IPS-NIHi11 (cell line): ENCODE measurements around the gene SMIM32.

Experiments
- DNase-seq: peaks from one replicate; pipeline ENCODE4 v3.0.0; 2012; ENCODE audit warnings: mixed read lengths, low spot score

SMIM32 gene

DNA sequence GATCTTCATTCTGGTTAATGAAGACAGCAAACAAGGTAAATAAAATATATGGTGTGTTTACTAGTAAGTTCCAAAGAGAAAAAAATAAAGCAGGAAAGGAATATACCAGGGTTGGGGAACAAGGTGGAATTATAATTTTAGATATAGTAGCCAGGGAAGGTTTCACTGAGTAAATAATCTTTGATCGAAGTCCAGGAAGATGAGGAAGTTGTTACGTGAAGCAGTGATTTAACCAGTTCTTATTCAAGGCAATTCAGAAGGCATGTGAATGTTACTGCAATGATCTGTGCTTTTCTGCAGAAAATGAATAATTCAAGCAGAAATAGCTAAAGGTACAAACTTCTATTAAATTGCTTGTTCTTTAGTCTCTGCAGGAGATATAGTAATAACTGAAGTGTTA, 6.2 kb downstream of the SMIM32 start:
- no peak for DNase-seq

GRCh38 chr5:136185974-136186665, 6.8 kb downstream of the SMIM32 start:
- DNase-seq = no peak

- no peak for DNase-seq
Measured at GRCh38 chr5:136182618-136183017, 10.3 kb downstream of the SMIM32 start.

DNA sequence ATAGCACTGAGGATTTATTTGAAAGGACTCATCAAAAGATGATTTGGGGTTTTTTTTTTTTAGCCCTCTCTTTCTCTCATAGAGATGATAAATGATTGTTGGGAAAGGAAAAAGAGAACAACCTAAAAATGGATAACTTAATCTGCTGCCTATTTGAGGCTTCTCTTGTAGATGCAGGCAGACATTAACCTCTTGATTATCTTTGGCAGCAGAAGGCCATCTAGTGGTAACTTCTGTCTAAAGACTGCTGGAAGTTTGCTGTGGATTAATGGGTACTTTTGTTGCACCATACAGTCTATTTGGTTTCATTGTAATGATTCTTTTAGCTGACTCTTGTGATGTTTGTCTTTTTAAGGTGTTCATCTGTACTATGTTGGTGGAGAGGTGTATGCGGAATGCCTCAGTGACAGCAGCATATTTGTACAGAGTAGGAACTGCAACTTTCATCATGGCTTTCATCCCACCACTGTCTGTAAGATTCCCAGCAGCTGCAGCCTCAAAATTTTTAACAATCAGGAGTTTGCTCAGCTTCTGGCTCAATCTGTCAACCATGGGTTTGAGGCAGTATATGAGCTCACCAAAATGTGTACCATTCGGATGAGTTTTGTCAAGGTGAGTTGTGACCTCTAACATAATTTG, 18.8 kb downstream of the SMIM32 start:
- peak; percentile 44 for DNase-seq

DNA sequence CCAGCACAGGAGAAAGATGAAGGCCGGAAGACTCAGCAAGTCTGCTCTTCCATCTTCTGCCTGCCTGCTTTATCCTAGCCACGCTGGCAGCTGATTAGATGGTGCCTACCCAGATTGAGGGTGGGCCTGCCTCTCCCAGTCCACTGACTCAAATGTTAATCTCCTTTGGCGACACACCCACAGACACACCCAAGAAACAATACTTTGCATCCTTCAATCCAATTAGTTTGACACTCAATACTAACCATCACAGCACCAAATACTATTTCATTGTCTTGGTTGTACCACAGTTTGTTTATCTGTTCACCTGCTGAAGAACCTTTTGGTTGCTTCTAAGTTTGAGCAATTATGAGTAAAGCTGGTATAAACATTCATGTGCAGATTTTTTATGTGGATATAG, 23.7 kb downstream of the SMIM32 start:
- DNase-seq = no peak

GRCh38 chr5:136166909-136167308, 26.1 kb downstream of the SMIM32 start:
- no peak for DNase-seq

DNA sequence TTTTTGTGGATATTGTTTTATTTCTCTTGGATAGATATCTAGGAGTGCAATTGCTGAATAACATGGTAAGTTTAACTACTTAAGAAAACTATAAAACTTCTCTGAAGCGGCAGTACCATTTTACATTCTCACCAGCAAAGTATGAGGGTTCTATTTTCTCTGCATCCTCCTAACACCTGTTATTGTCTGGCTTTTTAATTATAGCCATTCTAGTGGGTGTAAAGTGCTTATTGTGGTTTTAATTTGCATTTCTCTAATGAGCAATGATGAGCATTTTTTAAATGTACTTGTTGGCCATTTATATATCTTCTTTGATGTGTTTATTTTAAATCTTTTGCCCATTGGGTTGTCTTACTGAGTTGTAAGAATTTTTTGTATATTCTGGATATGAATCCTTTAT, 28.7 kb downstream of the SMIM32 start:
- no peak for DNase-seq

- no peak for DNase-seq
Measured at GRCh38 chr5:136162008-136162407, 31.0 kb downstream of the SMIM32 start.

GRCh38 chr5:136159457-136159856, 33.5 kb downstream of the SMIM32 start:
- no peak for DNase-seq

DNA sequence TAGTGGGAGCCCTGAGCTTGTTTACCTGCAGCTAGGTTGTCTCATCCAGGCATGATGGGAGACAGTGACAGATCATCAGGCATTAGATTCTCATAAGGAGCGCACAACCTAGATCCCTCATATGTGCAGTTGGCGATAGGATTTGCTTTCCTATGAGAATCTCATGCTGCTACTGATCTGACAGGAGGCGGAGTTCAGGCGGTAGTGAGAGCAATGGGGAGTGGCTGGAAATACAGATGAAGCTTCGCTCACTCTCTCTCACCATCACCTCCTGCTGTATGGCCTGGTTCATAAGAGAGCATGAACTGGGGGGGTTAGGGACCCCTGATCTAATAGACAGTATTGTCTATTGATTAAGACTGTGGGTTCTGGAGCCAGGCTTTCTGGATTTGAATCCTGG, 35.4 kb downstream of the SMIM32 start:
- DNase-seq = no peak

- DNase-seq = no peak
Measured at GRCh38 chr5:136155761-136156160, 37.2 kb downstream of the SMIM32 start.

GRCh38 chr5:136155078-136155477, 37.9 kb downstream of the SMIM32 start:
- DNase-seq = no peak

- no peak for DNase-seq
Measured at GRCh38 chr5:136153581-136154236, 39.3 kb downstream of the SMIM32 start.

GRCh38 chr5:136149891-136150290, 43.1 kb downstream of the SMIM32 start:
- DNase-seq = no peak

GRCh38 chr5:136147632-136148031, 45.3 kb downstream of the SMIM32 start:
- no peak for DNase-seq

DNA sequence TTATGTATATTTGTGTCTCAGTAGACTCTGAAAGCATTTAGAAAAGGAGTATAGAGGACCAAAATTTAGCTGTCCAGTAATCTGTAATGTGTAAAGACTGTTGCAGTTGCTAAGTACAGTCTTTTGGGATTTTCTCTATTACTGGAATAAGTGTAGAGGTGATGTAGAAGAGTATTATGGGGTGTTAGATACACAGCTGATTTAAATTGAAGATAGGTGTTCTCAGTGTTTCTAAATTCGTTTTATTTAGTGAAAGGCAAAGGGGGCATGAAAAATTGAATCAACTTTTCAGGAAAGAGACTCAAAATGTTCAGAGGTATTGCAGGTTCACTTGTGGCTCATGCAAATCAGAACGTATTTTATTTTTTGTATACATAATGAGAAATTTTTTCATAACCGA, 46.8 kb downstream of the SMIM32 start:
- DNase-seq = no peak

- no peak for DNase-seq
Measured at GRCh38 chr5:136145030-136145429, 47.9 kb downstream of the SMIM32 start.

DNA sequence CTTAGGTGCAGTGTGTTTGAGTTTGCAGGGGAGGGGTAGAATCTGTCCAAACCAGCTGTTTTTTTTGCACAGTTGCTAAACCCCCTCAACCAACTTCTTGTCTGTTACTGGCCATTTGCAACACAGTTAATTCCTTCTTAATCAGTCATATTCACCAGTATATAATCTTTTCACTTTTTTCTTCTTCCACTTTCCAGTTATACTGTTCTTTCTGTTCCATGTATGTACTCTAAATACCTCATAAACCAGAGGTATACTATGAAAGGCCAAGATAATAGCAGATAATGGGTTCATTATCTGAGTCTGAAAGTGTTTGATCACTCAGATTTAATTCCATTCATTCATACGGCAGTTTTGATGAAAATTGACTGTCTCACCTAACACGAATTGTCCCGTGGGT, 49.2 kb downstream of the SMIM32 start:
- no peak for DNase-seq

DNA sequence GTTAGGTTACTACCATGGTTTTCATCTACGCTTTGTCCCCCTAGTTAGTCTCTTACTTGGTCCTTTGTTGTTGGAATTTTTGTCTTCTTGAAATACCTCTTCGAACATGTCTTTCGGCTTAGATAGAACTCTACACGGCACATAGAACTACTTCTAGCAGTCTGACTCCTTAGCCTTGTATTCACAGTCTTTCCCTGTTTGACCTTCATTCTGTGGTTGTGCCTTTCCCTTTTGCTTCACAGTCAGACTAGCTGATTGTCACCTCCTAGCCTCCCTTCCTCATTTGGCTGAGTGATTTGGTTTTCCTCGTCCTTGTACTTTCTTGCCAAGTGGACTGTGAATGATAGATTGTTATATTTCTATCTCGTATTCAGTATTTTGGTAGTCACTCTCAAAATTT, 49.6 kb downstream of the SMIM32 start:
- DNase-seq = no peak

GRCh38 chr5:136141561-136141960, 51.4 kb downstream of the SMIM32 start:
- no peak for DNase-seq
